GM12878 (cell line): ENCODE results near the gene EXOC4. TPM values are rescaled to one million over a fixed set of nuclear protein-coding genes. Genes with fewer than 3 reads are reported as not detected.
"Not testable (repeated sequence)": the region's sequence is repeated elsewhere in the genome, so short reads cannot be mapped to it uniquely, and the experiment has no call there.

ENCODE experiments used
- ATAC-seq: fragments of 200-7000 bp; cut with Tn5 transposase; 3 replicates; pipeline ENCODE4 v1.9.1; 2020; ENCODE audit warnings: mild to moderate bottlenecking, moderate library complexity
- BruUV-seq: library from RNA; stranded (reverse); fragments of 400-500 nt; replicated peaks from 2 replicates; lab custom pipeline; 2021; lab: Mats Ljungman, UMichigan
- CTCF ChIA-PET: fragments of 300-600 bp; sonication (Branson Sonifier 250); formaldehyde crosslinking; extraction: SDS; loops from one replicate; lab custom pipeline; 2021; ENCODE audit warnings: inconsistent platforms; lab: Yijun Ruan, JAX
- POLR2A ChIA-PET: fragments of 350-600 bp; formaldehyde crosslinking; extraction: SDS; loops from one replicate; lab custom pipeline; 2021; ENCODE audit warnings: inconsistent platforms; lab: Charles Lee
- RAD21 ChIA-PET: fragments of 300-600 bp; sonication (Branson Sonifier 250); formaldehyde crosslinking; loops from one replicate; lab custom pipeline; 2023; ENCODE audit warnings: antibody characterized with exemption; ENCODE audit not compliant: unreplicated experiment; lab: Charles Lee
- SMC1A ChIA-PET: fragments of 300-600 bp; sonication (Branson Sonifier 250); formaldehyde crosslinking; loops from one replicate; lab custom pipeline; 2023; ENCODE audit not compliant: unreplicated experiment, uncharacterized antibody; lab: Charles Lee
- DNase-seq: peaks from one replicate; pipeline ENCODE4 v3.0.0-alpha.2; 2011; ENCODE audit warnings: low read depth, low spot score
- FAIRE-seq: peaks from 3 replicates; lab custom pipeline; 2011; peaks lifted over from hg19 to GRCh38; lab: Jason Lieb, UNC
- H2AFZ ChIP-seq: 2 replicates; pipeline ENCODE4 v1.6.0; 2011; ENCODE audit warnings: low read depth, low read length, control low read depth; ENCODE audit not compliant: control insufficient read depth
- H3K27ac ChIP-seq: 2 replicates; pipeline ENCODE4 v1.5.1; 2011; ENCODE audit warnings: control low read depth; ENCODE audit not compliant: control insufficient read depth, insufficient read depth
- H3K27me3 ChIP-seq, 2 experiments: replicated peaks in 1 of 2; 2 replicates each; pipeline versions ENCODE4 v1.6.0 to v1.6.1; 2011; ENCODE audit warnings: low read length in 1 of 2; ENCODE audit not compliant: control insufficient read depth in 2 of 2, insufficient read depth in 2 of 2
- H3K36me3 ChIP-seq, 2 experiments: 2 replicates each; pipeline ENCODE4 v1.5.1; 2011; ENCODE audit warnings: low read length in 1 of 2; ENCODE audit not compliant: control insufficient read depth in 2 of 2, insufficient read depth in 2 of 2
- H3K4me1 ChIP-seq: 2 replicates; pipeline ENCODE4 v1.6.1; 2011; ENCODE audit warnings: mild to moderate bottlenecking, low read length, moderate library complexity, mixed read lengths; ENCODE audit not compliant: control insufficient read depth, insufficient read depth
- H3K4me2 ChIP-seq: 2 replicates; pipeline ENCODE4 v1.6.0; 2011; ENCODE audit warnings: control low read depth; ENCODE audit not compliant: control insufficient read depth, insufficient read depth
- H3K4me3 ChIP-seq: fragments of 200-600 bp; sonication (generic); 2 replicates; pipeline ENCODE4 v1.5.1; 2016
- H3K79me2 ChIP-seq: 2 replicates; pipeline ENCODE4 v1.6.0; 2011; ENCODE audit warnings: low read length; ENCODE audit not compliant: control insufficient read depth, insufficient read depth
- H3K9ac ChIP-seq: 2 replicates; pipeline ENCODE4 v1.8.0; 2011; ENCODE audit warnings: low read length, control low read depth, mixed read lengths; ENCODE audit not compliant: control insufficient read depth, insufficient read depth
- H3K9me3 ChIP-seq: replicated peaks from 3 replicates; pipeline ENCODE4 v1.5.1; 2011; ENCODE audit warnings: mild to moderate bottlenecking, low read length; ENCODE audit not compliant: control insufficient read depth, insufficient read depth
- H4K20me1 ChIP-seq: 2 replicates; pipeline ENCODE4 v1.6.0; 2011; ENCODE audit not compliant: control insufficient read depth, insufficient read depth
- WGBS: methylation state at CpG from one replicate; pipeline ENCODE4 v1.1.6; 2016; ENCODE audit warnings: low lambda C conversion rate; ENCODE audit not compliant: insufficient replicate concordance, insufficient coverage; ENCODE audit errors: missing lambda C conversion rate; 5-methylcytosine and 5-hydroxymethylcytosine counted together
- in situ Hi-C: fragments of 300-500 bp; cut with MboI; formaldehyde crosslinking; loops from 9 replicates; pipeline ENCODE4 v1.14.3; 2018; ENCODE audit warnings: mixed read lengths
- intact Hi-C: fragments of 100-400 bp; cut with micrococcal nuclease; formaldehyde crosslinking; loops from one replicate; pipeline ENCODE4 v1.14.2; 2022; ENCODE audit not compliant: unreplicated experiment
- polyA plus RNA-seq, 11 experiments: library from polyadenylated mRNA; depleted of rRNA in 4 of 11; unstranded in 6 of 11; stranded (reverse) in 5 of 11; fragments of >200 nt; fragmentation: Nextera tagmentation in 4 of 11; fragmentation: Illumina TruSeq in 1 of 11; extraction: Ambion mirVana in 4 of 11; extraction: Trizol in 1 of 11; gene quantifications; 1 replicate in 1 of 11; 2 replicates in 10 of 11; pipeline versions ENCODE4 v1.2.1 to v1.2.3, GENCODE V29; 2011 to 2016; ENCODE audit warnings: inconsistent platforms in 2 of 11, missing spikeins in 2 of 11, low read depth in 1 of 11
- total RNA-seq, 4 experiments: library from RNA; depleted of rRNA in 3 of 4; stranded (reverse); fragments of >200 nt in 3 of 4; fragmentation: Illumina TruSeq in 1 of 4; extraction: Trizol in 1 of 4; gene quantifications; 2 replicates each; pipeline versions ENCODE4 v1.2.1 to v1.2.3, GENCODE V29; 2013 to 2021

Gene EXOC4
- total and polyA plus RNA-seq, 10 of the 15 experiments (the other 5 are each of a cell fraction or from before 2014, with no cell fraction given), result 13.2 to 44.5 (median 29.6) TPM

DNA sequence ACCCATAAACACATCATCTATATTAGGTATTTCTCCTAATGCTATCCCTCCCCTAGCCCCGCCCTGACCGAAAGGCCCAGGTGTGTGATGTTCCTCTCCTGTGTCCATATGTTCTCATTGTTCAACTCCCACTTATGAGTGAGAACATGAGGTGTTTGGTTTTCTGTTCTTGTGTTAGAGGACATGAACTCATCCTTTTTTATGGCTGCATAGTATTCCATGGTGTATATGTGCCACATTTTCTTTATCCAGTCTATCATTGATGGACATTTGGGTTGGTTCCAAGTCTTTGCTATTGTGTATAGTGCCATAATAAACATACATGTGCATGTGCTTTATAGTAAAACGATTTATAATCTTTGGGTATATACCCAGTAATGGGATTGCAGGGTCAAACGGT is 68.5 kb downstream of the EXOC4 start:
- H3K4me3 ChIP-seq, H3K36me3 ChIP-seq, H3K79me2 ChIP-seq, H4K20me1 ChIP-seq, H3K9me3 ChIP-seq, DNase-seq, SMC1A ChIA-PET, H3K27me3 ChIP-seq, CTCF ChIA-PET, H3K4me1 ChIP-seq, H3K9ac ChIP-seq, FAIRE-seq, RAD21 ChIA-PET, H2AFZ ChIP-seq, H3K4me2 ChIP-seq, intact Hi-C loops, H3K27ac ChIP-seq, POLR2A ChIA-PET, ATAC-seq, BruUV-seq, in situ Hi-C loops: not testable (repeated sequence)
- 100% methylated on average over 4 of the region's 4 CpGs for WGBS

DNA sequence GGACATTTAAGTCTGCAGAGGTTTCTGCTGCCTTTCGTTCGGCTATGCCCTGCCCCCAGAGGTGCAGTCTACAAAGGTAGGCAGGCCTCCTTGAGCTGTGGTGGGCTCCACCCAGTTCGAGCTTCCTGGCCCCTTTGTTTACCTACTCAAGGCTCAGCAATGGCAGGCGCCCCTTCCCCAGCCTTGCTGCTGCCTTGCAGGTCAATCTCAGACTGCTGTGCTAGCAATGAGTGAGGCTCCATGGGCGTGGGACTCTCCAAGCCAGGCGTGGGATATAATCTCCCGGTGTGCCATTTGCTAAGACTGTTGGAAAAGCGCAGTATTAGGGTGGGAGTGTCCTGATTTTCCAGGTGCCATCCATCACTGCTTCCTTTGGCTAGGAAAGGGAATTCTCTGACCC is 73.9 kb downstream of the EXOC4 start:
- SMC1A ChIA-PET, result interaction anchor here (1.1 kb wide), 1 partner anchor 13 kb away, joined by 3 read pairs; no protein-coding TSS in a partner anchor
- H3K79me2 ChIP-seq, POLR2A ChIA-PET, H3K27me3 ChIP-seq, H3K36me3 ChIP-seq, RAD21 ChIA-PET, H3K27ac ChIP-seq, H2AFZ ChIP-seq, intact Hi-C loops, H3K9me3 ChIP-seq, H3K9ac ChIP-seq, H3K4me2 ChIP-seq, DNase-seq, FAIRE-seq, H4K20me1 ChIP-seq, in situ Hi-C loops, BruUV-seq, H3K4me3 ChIP-seq, ATAC-seq, H3K4me1 ChIP-seq: not testable (repeated sequence)
- CTCF ChIA-PET, result interaction anchor here (2.5 kb wide), 1 partner anchor 17 kb away, joined by 5 read pairs; no protein-coding TSS in a partner anchor
- 90% methylated on average over 8 of the region's 8 CpGs for WGBS

DNA sequence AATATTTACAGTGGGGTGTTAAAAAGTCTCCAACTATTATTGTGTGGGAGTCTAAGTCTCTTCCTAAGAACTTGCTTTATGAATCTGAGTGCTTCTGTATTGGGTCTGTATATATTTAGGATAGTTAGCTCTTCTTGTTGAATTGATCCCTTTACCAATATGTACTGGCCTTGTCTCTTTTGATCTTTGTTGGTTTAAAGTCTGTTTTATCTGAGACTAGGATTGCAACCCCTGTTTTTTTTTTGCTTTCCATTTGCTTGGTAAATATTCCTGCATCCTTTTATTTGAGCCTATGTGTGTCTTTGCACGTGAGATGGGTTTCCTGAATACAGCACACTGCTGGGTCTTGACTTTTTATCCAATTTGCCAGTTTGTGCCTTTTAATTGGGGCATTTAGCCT is 75.1 kb downstream of the EXOC4 start:
- H3K79me2 ChIP-seq, H2AFZ ChIP-seq, POLR2A ChIA-PET, CTCF ChIA-PET, H3K27me3 ChIP-seq, H3K27ac ChIP-seq, H3K9me3 ChIP-seq, H4K20me1 ChIP-seq, H3K36me3 ChIP-seq, H3K4me1 ChIP-seq, in situ Hi-C loops, H3K9ac ChIP-seq, SMC1A ChIA-PET, DNase-seq, H3K4me2 ChIP-seq, intact Hi-C loops, RAD21 ChIA-PET, ATAC-seq, BruUV-seq, FAIRE-seq, H3K4me3 ChIP-seq: not testable (repeated sequence)
- WGBS, result 95% methylated on average over 1 of the region's 1 CpG
